Pons (tissue), 1 donor: Measurements from ENCODE around the gene ARHGAP6.
A peak's percentile ranks its signal among the peaks of the same experiment; 100 is the strongest.
"Not testable (repeated sequence)": the region's sequence is repeated elsewhere in the genome, so short reads cannot be mapped to it uniquely, and the experiment has no call there.

ENCODE experiments used
- DNase-seq: peaks from one replicate; pipeline ENCODE4 v3.0.0-alpha.2; 2016; ENCODE audit warnings: low spot score

ARHGAP6 gene

GRCh38 chrX:11532291-11533078 lies 133.2 kb downstream of the ARHGAP6 start:
- DNase-seq, result peak; percentile 1

DNA sequence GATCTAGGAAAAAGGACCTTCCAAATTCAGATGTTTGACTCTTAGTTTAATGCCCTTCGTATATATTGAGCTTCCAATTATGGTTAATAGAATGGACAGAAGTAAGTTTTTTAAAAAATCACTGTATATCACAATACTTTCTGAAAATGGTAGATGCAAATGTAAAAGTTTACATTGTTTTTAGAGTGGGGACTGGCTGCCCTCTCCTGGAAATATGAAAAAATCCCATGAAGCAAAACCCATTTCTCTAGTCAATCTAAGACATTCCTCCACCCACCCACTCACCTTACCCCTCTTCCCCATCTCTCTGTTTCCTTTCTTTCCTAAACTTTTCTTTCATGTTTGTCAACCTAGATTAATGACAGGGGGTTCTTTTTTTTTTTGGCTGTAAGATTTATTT lies 134.5 kb downstream of the ARHGAP6 start:
- no peak for DNase-seq

GRCh38 chrX:11530621-11531020 lies 135.1 kb downstream of the ARHGAP6 start:
- DNase-seq, result no peak

DNA sequence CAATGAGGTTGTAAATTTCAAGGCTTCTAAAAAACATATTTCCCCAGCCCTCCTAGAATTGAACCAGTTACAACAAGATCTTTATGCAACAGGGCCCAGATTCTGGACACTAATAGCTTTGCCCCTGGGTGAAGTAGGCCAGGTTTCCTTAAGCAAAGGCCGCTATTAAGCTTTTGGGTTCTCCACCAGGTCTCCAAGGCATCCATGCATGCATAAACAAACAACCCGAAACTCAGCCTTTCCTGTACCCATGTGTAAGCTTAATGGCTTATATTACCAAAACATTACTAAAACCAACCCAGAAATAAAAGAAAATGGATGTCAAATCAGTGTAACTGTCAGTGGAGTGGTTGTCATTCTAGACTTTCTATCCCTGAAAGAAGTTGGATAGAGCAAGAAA lies 137.1 kb downstream of the ARHGAP6 start:
- no peak for DNase-seq

GRCh38 chrX:11525685-11526084 lies 140.0 kb downstream of the ARHGAP6 start:
- no peak for DNase-seq

GRCh38 chrX:11519234-11519633 lies 146.5 kb downstream of the ARHGAP6 start:
- not testable (repeated sequence) for DNase-seq

DNA sequence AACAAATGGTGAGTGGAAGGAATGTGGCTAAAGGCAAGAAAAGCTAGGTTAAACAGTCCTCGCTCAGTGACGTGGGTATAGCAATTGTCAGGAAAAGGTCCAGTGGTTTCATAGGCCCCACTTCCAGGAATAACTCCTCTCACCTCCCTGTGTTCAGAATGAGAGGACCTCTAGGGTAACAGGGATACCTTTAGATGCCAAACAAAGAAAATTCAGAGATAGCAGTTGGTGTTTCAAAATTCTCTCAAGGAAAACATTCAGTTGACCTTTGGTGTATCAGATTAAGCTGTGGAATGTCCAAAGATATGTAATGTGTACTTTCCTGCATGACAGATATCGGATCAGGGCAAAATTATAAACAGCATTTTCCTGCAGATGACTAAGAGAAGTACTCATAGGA lies 155.9 kb downstream of the ARHGAP6 start:
- no peak for DNase-seq

GRCh38 chrX:11504234-11504633 lies 161.5 kb downstream of the ARHGAP6 start:
- DNase-seq, result no peak

GRCh38 chrX:11499076-11500044 lies 166.4 kb downstream of the ARHGAP6 start:
- DNase-seq, result no peak

DNA sequence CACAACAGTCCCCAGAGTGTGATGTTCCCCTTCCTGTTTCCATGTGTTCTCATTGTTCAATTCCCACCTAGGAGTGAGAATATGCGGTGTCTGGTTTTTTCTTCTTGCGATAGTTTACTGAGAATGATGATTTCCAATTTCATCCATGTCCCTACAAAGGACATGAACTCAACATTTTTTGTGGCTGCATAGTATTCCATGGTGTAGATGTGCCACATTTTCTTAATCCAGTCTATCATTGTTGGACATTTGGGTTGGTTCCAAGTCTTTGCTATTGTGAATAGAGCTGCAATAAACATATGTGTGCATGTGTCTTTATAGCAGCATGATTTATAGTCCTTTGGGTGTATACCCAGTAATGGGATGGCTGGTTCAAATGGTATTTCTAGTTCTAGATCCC lies 174.3 kb downstream of the ARHGAP6 start:
- DNase-seq, result not testable (repeated sequence)

DNA sequence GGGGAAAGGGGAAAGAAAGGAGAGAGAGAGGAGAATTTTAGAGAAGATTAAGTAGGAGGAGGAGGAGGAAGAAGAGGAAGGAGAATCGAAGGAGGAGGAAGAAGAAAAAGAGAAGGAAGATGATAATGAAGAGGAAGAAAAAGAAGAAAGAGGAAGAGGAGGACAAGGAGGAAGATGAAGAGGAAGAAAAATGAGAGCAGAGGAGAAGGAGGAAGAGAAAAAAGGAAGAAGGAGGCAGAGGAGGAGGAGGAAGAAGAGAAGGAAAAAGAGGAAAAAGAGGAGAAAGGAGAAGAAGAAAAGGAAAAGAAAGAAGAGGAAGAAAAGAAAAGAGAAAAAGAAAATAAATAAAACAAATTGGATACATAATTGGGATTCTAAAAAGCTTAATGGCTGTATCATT lies 181.4 kb downstream of the ARHGAP6 start:
- no peak for DNase-seq

DNA sequence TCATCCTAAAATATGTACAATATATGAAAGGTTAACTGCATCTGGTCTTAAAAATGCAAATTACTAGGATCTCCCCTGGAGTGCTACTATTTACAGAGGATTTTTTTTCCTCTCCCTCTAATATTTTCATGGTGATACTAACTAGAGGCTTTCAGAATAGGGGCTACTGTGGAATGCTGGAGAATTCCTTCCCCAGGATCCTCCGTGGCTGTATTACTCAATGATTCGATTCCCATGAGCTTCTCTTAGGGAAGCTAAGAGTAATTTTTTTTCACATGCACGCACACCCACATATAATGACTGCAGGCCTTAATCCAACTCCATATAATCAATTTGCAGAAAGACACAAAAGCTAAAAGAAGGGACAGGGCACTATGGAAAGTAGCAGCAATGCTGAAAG lies 184.7 kb downstream of the ARHGAP6 start:
- no peak for DNase-seq

GRCh38 chrX:11480626-11481025 lies 185.1 kb downstream of the ARHGAP6 start:
- DNase-seq, result no peak

DNA sequence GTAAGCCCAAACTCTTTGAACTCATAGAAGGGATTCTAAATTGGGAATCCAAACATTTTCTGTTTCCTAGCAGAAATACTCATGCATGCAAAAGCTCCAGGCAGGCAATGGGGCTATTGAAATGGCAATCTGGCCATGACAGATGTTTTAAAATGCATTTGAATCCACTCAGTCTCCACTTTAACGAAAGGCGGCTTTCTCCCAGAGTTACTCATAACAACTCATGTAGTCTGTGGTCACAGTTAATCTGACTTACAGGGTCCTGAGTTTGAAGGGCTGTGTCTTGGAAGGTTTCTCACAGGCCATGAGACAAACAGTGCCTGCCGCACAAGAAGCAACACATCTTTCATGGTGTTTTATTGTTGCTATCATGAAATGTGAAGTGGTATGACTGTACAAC lies 186.8 kb downstream of the ARHGAP6 start:
- no peak for DNase-seq

GRCh38 chrX:11478026-11478425 lies 187.7 kb downstream of the ARHGAP6 start:
- DNase-seq, result no peak

DNA sequence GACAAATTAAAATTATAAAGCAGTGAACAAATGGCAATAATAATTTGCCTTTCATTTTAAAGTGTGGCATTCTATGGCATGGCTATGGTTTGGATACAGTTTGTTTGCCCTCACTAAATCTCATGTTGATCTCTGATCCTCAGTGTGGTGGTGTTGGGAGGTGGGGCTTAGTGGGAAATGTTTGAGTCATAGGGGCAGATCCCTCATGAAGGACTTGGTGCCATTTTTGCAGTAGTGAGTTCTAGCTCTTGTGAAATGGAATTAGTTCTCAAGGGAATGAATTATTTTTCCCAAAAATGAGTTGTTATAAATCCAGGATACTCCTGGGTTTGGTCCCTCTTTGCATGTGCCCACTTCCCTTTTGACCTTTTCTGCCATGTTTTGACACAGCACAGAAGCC lies 191.1 kb downstream of the ARHGAP6 start:
- DNase-seq, result no peak

DNA sequence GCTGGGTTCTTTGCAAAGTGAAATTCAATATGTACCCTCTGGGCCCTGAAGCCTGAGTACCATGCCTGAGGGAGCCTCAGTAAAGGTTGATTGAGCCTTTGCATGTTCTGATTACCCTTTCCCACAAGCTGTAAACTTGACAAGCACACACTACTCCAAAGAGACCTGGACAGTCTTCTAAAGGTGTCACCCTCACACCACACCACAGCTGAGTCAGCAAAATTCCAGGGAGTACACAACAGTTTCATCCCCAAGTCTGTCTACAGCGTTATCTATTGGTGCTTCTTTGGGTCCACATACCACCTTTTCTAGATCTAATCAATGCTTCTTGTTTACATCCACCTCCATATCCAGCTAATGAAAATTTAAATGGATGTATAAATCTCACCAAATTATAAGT lies 191.7 kb downstream of the ARHGAP6 start:
- no peak for DNase-seq

- DNase-seq, result no peak
Observed at GRCh38 chrX:11472879-11473278, 192.8 kb downstream of the ARHGAP6 start.

DNA sequence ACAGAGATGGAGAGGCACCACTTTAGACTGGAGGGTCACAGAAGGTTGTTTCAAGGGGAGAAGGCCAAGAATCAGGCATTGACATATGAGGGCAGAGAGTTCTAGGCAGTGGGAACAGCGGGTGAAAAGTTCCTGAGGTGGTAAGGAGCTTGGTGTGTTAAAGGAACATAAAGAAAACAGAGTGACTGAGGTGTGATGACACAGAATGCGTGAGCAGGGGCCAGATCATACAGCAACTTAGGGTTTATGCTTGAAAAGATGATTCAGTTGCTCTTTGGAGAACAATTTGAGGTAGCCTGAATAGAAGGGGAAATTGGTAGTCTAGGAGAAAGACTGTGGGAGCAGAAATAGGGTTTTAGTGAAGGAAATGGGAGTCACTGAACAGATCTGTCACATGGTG lies 193.3 kb downstream of the ARHGAP6 start:
- no peak for DNase-seq

- no peak for DNase-seq
Observed at GRCh38 chrX:11470250-11470974, 195.3 kb downstream of the ARHGAP6 start.

DNA sequence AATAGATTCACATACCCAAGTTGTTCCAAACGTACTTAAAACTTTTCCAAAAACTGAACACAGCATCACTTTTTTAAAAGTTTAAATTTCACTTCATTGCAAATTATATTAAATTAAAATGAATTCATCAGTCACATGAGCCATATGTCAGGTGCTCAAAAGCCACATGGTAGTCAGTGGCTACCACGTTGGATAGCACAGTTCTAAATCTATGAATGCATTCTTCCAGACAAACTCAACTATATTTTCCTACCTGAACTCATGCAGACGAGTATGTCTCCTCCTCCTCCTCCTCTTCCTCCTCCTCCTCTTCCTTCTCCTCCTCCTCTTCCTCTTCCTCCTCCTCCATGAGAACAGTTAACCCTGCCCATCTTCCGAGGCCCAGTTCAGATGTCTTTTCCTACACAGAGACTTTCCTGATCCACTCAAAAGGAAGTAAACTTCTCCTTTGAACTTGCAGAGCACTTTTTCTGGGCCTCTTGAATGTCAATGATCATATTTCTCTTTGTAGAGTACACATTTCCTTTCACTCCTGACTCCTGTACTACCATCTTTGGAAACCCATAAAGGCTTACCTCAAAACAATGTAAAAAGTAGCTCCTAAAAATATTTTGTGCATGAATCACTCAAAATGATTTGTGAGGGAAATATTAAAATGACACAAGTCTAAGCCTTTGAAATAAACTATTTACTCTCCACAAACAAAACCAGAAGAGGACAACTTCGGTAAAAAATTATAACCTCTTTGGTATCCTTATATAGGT lies 199.9 kb downstream of the ARHGAP6 start:
- no peak for DNase-seq
